HG02571 (cell line): ENCODE results near the gene SPOCK1.

Experiments
- ATAC-seq: cut with Tn5 transposase; IDR thresholded peaks from one replicate; pipeline ENCODE4 v1.9.1; 2021; ENCODE audit warnings: mild to moderate bottlenecking, moderate library complexity; ENCODE audit not compliant: unreplicated experiment

Gene SPOCK1

GRCh38 chr5:137496919-137497318 lies 2.2 kb downstream of the SPOCK1 start:
- ATAC-seq, result no peak

DNA sequence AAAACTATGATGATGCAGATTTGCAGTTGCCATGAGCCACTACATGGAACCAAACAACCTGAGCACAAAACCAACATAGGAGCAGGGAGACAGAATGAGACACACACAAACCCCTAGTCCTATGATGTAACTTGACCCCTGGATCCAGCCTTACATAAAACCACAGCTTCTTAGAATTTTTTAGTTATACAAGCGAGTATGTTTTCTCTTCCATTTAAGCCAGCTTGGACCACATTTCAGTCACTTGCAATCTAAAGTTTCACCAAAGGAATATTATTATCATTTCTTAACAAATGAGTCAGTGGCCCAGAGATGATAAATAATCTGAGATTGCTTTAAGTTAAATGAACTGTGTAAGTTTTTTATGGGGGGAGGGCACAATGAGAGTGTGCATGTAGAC lies 6.8 kb downstream of the SPOCK1 start:
- ATAC-seq, result no peak

DNA sequence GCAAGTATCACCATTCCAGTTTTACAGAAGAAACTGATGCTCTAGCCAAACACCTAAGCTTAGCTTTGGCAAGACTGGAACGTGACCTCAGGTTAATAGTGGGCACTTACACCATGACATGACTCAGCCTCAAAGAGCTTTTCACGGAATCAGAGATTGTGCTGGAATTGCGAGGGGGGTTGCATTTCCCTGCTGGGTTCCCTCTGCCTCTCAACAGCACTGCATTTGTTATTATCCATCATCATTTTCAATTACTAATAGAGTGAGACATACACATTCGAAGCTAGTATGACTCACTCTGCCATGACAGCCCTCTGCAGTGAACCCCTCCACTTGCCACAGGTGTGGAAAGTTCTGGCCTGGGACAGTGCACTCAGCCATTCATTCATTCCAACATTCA lies 8.0 kb downstream of the SPOCK1 start:
- ATAC-seq, result no peak

DNA sequence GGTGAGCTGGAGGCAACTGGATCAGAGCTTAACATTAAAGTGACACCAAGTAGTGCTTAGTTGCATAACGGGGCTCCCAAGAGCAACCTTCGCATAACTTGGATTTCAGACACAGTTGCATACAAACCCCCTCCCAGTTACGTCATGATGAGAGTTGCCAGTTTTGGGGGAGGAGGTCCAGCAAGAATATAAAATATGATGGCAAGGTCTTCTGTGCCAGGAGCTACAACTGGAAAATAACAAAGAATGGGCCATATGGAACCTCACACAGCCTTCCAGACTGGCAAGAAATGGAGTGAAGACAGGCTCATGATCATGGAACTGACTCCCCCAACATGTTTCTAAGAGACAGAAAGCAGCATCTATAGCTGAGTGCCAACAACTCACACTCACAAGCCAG lies 8.5 kb downstream of the SPOCK1 start:
- no peak for ATAC-seq

- no peak for ATAC-seq
Observed at GRCh38 chr5:137488974-137489373, 10.2 kb downstream of the SPOCK1 start.

DNA sequence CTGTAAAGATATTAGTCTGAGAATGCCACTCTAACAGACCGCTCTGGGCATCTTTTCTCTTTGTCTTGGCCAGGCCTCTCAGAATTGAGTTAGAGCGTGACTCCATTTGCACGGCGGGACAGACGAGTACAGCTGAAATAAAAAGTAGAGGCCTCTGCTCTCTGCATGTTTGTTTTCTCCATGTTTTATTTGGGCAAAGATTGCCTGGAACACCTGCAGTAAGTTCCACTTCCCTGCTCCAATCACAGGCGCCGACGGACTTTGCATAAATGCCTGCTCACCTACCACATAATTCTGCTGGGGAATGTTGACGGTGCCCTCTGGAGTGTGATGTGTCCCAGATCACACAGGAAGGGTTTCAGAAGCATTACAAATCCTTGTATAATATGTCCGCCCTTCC lies 10.6 kb downstream of the SPOCK1 start:
- no peak for ATAC-seq

GRCh38 chr5:137487600-137487999 lies 11.5 kb downstream of the SPOCK1 start:
- no peak for ATAC-seq

DNA sequence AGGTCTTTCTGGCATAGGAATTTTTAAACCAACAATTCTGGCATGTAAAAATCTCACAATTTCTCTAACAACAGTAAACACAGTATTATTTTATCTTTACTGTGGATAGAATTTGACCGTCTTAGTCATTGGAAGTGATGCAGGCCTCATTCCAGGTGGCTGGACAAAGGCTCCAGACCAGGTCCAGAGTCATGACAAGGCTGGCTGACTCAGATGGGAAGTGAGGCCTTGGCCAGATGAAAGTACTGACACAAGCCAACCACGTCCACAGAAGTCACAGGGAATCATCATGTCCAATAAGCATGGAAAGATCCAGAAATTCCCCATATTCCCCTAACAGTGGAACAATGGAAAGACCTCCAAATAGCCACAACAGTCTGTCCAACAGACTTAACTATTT lies 12.4 kb downstream of the SPOCK1 start:
- no peak for ATAC-seq

- ATAC-seq, result no peak
Observed at GRCh38 chr5:137481596-137481995, 17.5 kb downstream of the SPOCK1 start.

DNA sequence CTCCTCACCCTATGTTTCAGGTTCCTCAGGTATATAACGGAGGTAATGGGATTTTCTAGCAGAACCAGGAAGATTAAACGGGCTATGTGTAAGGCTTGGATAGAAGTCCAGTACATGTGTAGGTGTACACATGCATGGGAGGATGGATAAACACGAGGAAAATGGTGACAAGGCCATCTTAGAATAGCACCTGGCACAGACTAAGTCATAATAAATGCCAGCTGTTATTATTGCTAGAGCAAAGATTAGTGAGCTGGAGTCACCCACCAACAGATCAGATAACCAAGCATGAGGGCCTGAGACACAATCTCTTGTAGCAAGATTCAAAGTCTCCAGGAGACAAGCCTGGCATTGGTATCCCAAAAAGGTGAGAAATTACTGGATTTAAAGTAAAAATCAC lies 21.1 kb downstream of the SPOCK1 start:
- no peak for ATAC-seq

GRCh38 chr5:137470921-137471220 lies 28.3 kb downstream of the SPOCK1 start:
- no peak for ATAC-seq

GRCh38 chr5:137470111-137470920 lies 28.8 kb downstream of the SPOCK1 start:
- ATAC-seq, result no peak

DNA sequence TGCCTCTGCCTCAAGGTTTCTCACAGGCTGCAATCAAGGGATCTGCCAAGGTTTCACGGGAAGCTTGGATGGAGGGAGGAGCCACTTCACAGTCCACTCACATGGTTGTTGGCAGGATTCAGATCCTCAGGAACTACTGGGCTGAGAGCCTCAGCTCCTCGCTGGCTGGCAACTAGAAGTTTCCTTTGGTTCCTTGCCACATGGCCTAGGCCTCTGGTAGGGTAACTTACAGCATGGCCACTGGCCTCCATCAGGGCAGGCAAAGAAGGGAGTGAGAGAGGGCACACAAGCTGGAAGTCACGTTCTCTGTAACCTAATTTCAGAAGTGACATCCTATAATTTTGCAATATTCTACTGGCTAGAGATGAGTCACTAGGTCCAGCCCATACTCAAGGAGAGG lies 32.2 kb downstream of the SPOCK1 start:
- ATAC-seq, result no peak

GRCh38 chr5:137465930-137466329 lies 33.2 kb downstream of the SPOCK1 start:
- ATAC-seq, result no peak

GRCh38 chr5:137462816-137463520 lies 36.2 kb downstream of the SPOCK1 start:
- no peak for ATAC-seq

DNA sequence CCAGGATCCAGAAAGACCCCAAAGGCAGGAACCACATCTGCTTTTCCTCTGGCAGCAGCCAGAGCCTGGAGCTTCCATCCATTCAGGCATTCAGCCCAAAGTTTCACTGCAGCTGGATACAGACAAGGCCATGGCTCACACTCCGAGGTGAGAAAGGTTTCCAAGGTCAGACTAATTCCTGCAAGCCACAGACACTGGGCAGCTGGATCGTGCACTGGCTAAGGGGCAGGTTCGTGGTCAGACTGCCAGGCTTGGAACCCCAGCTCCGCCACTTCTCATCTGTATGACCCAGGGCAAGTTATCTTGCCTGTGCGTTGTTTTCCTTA lies 36.9 kb downstream of the SPOCK1 start:
- ATAC-seq, result no peak

DNA sequence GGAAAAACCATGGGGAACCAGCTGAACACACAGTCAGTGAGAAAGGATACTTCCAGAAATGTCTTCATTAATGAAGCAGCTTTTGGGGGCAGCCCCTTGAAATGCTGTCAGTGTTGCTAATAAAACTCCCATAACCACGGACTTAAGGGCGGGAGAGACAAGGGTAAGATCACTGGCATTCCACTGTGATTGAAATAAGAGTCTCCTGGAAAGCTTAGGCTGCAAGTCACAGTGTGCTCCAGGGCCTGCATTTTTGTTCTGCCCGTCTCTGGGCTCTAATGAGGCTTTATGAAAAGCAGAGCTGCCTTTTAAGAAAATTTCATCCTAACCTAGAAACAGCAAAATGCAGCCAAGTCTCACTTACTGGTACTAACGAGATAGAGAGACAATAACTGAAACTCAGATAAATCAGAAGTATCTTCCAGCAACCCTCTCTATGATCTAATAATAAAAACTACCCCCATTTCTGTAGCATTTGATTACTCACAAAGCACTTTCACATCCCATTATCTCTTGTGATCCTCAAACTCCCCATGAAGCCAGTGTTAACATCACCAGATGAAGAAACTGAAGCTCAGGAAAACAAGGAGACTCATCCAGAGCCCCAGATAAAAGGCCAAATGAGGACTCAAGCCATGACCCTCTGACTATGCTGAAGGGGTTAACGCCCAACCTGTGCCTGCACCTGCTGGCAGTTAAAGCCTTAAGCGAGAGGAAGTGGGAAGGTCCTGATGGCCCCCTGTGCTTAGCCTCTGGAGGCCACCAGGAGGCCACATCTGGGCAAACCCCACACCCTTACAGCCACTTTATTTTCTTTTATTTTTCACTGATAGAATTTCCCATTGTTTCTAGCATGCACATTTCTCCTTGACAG lies 37.5 kb downstream of the SPOCK1 start:
- no peak for ATAC-seq

DNA sequence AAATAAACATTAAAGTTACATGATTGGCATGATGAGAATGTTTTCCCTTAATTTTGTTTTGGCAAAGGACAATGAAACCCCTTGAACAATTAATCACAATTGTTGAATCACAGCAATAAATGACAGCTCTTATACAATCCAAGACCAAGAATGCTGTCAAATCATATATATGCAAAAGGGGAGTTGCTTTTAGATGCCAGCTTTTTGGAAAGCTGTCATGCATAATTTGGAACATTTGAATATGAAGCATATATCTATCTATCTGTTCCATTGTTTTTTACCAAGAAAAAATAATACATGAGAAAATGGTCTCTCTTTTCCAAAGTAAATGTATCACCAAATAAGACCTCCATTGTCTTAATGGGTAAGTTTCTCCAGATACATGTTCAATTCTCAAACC lies 44.5 kb downstream of the SPOCK1 start:
- ATAC-seq, result no peak

GRCh38 chr5:137453483-137454080 lies 45.5 kb downstream of the SPOCK1 start:
- no peak for ATAC-seq

GRCh38 chr5:137450759-137451158 lies 48.4 kb downstream of the SPOCK1 start:
- no peak for ATAC-seq

DNA sequence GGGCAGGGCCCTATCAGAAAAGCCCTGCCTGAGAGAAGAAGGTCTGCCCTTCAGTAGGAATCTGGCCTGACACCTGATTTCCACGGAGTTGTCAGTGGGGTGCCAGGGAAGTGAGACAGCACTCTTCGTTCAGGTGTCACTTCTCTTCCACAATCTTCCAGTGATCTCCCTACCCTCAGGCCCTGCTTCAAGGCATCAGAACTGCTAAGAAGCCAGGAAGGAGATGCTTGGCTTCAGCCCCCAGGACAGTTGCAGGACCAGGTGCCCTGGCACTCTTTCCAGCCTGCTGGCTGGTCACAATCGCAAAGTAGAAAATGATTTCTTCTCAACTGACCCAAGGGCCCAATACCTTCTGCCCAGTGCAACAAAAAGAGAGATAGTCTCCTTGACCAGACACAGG lies 50.3 kb downstream of the SPOCK1 start:
- ATAC-seq, result no peak
